SK-N-MC (cell line): ENCODE measurements around the gene PRPS1.

Source experiments
- EZH2 ChIP-seq: fragments of 200-600 bp; sonication (generic); IDR thresholded peaks from one replicate; pipeline ENCODE4 v1.6.1; 2017; ENCODE audit warnings: antibody characterized with exemption
- FOXP2 ChIP-seq: optimal IDR thresholded peaks from 2 replicates; pipeline ENCODE3; 2011; ENCODE audit warnings: mild to moderate bottlenecking, moderate library complexity; ENCODE audit not compliant: insufficient read depth; ENCODE audit errors: extremely low read length, control extremely low read depth
- POLR2AphosphoS5 ChIP-seq: IDR thresholded peaks from 2 replicates; pipeline ENCODE4 v1.6.1; 2012; ENCODE audit warnings: mild to moderate bottlenecking, low read depth, low read length, borderline replicate concordance

GRCh38 chrX:107654872-107655761, 26.8 kb downstream of the PRPS1 start:
- TF ChIP-seq POLR2AphosphoS5 (no peak; the same call in 1 of the 2 replicates), EZH2 (no peak), FOXP2 (no peak)
